GM18867 (cell line): ENCODE measurements around the gene RBBP8.
"Not testable (repeated sequence)": the region's sequence is repeated elsewhere in the genome, so short reads cannot be mapped to it uniquely, and the experiment has no call there.

ENCODE experiments used
- ATAC-seq: cut with Tn5 transposase; IDR thresholded peaks from one replicate; pipeline ENCODE4 v1.9.1; 2021; ENCODE audit warnings: mild to moderate bottlenecking, moderate library complexity; ENCODE audit not compliant: unreplicated experiment

Gene RBBP8

GRCh38 chr18:22933206-22933965 is at the start of gene RBBP8:
Gene RBBP8, plus strand, starts transcription at chr18:22933328. Its CDS starts 3,524 bp downstream, at chr18:22936852.
- ATAC-seq: peak; percentile 82

- no peak for ATAC-seq
Measured at GRCh38 chr18:22883827-22884226, 49.3 kb upstream of the RBBP8 start.

- ATAC-seq: not testable (repeated sequence)
Measured at GRCh38 chr18:22885694-22886093, 47.4 kb upstream of the RBBP8 start.

GRCh38 chr18:22899421-22899820 is 33.7 kb upstream of the RBBP8 start:
- no peak for ATAC-seq

- ATAC-seq: no peak
Measured at GRCh38 chr18:22900558-22901238, 32.4 kb upstream of the RBBP8 start.

- ATAC-seq: no peak
Measured at GRCh38 chr18:22902093-22902492, 31.0 kb upstream of the RBBP8 start.

- not testable (repeated sequence) for ATAC-seq
Measured at GRCh38 chr18:22903248-22903647, 29.9 kb upstream of the RBBP8 start.

- no peak for ATAC-seq
Measured at GRCh38 chr18:22912149-22912548, 21.0 kb upstream of the RBBP8 start.

GRCh38 chr18:22912835-22913234 is 20.3 kb upstream of the RBBP8 start:
- ATAC-seq: no peak

GRCh38 chr18:22913861-22914260 is 19.3 kb upstream of the RBBP8 start:
- no peak for ATAC-seq

GRCh38 chr18:22914633-22915032 is 18.5 kb upstream of the RBBP8 start:
- ATAC-seq: no peak

GRCh38 chr18:22915337-22915736 is 17.8 kb upstream of the RBBP8 start:
- no peak for ATAC-seq

- no peak for ATAC-seq
Measured at GRCh38 chr18:22921772-22922171, 11.4 kb upstream of the RBBP8 start.

GRCh38 chr18:22924589-22924988 is 8.5 kb upstream of the RBBP8 start:
- ATAC-seq: no peak

GRCh38 chr18:22926454-22926853 is 6.7 kb upstream of the RBBP8 start:
- no peak for ATAC-seq

- ATAC-seq: no peak
Measured at GRCh38 chr18:22928339-22928738, 4.8 kb upstream of the RBBP8 start.

GRCh38 chr18:22930089-22930713 is 2.9 kb upstream of the RBBP8 start:
- peak; percentile 43 for ATAC-seq

- peak; percentile 34 for ATAC-seq
Measured at GRCh38 chr18:22932885-22933205, 283 bp upstream of the RBBP8 start.

- peak; percentile 27 for ATAC-seq
Measured at GRCh38 chr18:22933966-22934423, 867 bp downstream of the RBBP8 start.

GRCh38 chr18:22934789-22935188 is 1.7 kb downstream of the RBBP8 start:
- no peak for ATAC-seq

- no peak for ATAC-seq
Measured at GRCh38 chr18:22935431-22935830, 2.3 kb downstream of the RBBP8 start.

- ATAC-seq: no peak
Measured at GRCh38 chr18:22936515-22936914, 3.4 kb downstream of the RBBP8 start.
